KOPT-K1 (cell line): Measurements from ENCODE around the gene PRG2.

Source experiments
- H3K27ac ChIP-seq: fragments of 200-600 bp; sonication (generic); 2 replicates; pipeline ENCODE4 v1.5.1; 2016; ENCODE audit warnings: antibody characterized with exemption, mild to moderate bottlenecking, low read depth, low read length; ENCODE audit not compliant: poor library complexity, severe bottlenecking
- H3K36me3 ChIP-seq: fragments of 200-600 bp; sonication (generic); 2 replicates; pipeline ENCODE4 v1.5.1; 2017; ENCODE audit warnings: antibody characterized with exemption, mild to moderate bottlenecking, low read length, moderate library complexity; ENCODE audit not compliant: insufficient read depth
- H3K9me3 ChIP-seq: fragments of 200-600 bp; sonication (generic); 2 replicates; pipeline ENCODE4 v1.5.1; 2017; ENCODE audit warnings: antibody characterized with exemption, low read length, mild to moderate bottlenecking; ENCODE audit not compliant: insufficient read depth, poor library complexity, severe bottlenecking

PRG2 gene

DNA sequence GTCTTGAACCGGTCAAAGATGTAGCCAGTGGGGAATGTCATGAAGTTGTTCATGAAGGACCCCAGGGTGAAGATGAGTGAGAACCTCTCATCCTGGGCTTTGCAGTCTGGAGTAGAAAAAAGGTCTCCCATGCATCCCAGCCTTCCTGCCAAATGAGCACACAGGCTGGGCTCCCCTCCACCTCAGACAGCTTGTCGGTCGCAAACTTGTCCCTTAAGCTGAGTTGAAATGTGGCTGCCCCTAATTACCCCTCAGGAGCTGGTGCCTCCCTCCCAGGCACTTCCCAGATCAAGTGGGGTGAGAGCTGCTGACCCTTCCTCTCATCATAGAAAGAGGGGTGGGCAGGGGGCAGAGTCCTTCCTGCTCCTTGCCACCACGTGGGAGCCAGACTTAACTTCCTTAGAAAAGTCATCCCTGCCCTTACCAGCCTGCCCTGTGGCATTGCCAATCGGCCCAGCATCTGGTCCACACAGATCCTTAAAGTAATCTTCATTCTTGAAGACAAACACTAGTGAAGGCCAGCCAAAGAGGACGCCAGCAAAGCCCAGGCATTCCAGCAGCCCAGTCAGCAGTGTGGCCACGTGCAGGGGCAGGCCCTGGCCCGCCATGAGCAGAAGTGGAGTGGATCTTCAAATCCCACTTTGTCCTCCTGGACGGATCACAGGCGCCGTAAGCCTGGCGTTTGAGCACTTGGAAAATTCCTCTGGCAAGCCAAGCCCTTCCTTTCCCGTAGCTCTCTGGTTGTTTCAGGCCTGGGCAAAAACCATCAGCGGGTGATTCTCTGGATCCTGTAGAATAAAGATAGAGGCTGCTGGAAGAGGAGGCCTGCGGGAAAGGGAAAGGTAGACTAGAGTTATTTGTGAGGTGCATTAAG, 35.4 kb upstream of the PRG2 start:
- H3K27ac ChIP-seq: peak overlapping the region; percentile 89
- H3K36me3 ChIP-seq: peaks cover 46% of the 10 kb centered on the region
- H3K9me3 ChIP-seq: no peaks in the 10 kb centered on the region

DNA sequence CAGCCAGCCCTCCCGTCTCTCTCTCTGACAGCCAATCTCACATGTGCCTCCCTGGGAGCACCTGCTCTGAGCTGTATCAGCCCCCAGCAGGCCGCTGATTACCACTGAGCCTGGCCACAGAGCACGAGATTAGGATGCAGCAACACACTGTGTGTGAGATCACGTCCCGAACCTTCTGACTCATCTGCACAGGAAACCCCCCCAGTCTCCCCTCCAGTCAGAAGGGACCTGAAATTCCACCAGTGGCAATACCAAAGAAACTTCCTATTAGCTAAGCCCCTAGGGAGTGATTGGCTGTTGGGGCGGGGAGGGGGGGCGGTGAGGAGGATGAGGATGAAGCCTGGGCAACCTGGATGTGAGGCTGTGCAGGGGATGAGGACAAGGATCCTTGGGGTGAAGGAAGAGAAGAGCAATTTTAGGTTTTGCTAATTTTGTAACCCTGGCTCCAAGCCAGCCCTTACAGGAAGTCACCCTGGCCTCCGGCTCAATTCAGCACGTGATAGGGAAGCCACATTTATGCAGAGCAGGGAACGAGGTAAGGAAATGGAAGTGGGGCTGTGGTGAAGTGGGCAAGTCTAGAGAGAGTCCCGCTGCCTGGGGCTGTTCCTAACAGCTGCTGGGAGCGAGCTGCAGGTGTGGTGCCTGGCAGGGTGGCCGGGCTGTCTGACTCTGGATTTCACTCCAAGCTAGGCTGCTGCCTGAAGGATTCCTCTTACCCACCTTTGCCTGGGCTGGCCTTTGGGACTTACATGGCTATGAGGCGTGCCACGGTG, 34.5 kb upstream of the PRG2 start:
- Histone ChIP-seq H3K9me3 (no peaks in the 10 kb centered on the region), H3K27ac (peak overlapping the region; percentile 89), H3K36me3 (peaks cover 54% of the 10 kb centered on the region)

DNA sequence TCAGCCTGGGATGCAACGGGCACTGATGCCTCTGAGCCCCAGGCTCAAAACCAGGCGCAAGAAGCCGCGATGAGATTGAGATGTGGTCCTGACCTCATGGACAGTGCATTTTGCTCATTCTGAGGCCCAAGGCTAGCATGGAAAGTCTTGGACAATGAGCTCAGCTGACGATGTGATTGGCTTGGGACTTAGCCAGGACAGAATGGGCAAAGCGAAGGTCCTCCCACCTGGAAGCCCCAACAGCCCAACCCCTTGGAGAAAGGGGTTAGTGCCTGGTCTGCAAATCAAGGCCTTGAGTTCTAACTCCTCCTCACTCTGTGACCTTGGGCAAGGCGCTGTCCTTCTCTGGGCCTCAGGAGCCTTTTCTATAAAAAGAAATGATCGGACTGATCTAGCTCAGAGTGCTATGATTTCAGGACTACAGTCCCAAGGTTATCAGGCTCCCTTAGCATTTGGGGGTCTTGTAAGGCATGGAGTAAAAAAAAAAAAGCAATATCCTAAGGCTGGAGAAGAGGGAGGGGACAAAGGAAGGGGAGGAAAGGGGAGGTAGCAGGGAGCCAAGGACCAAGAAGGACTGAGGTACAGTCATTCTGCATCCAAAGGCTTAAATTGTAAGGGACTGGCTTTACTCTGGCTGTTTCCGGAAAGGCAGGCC, 33.8 kb upstream of the PRG2 start:
- H3K9me3 ChIP-seq: no peaks in the 10 kb centered on the region
- H3K36me3 ChIP-seq: peaks cover 61% of the 10 kb centered on the region
- H3K27ac ChIP-seq: peak overlapping the region; percentile 89

DNA sequence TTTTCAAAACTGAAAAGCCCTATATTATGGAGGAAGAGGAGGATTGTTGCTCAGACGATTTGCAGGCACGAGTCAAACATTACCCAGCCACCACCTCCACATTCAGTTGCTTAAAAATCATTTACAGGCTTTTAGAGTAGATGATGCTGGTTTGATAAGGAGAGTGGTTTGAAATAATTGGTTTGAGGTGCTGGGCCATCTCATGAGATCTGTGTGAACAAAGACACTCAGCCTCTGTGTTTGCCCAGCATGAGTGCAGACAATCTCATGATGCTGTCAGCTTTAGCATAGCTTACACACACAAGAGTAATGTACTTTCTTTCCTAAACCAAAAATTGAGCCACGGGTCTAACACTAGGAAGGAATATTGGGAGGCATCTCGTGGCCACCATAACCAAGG, 32.2 kb upstream of the PRG2 start:
- Histone ChIP-seq H3K27ac (peak overlapping the region; percentile 20), H3K9me3 (no peaks in the 10 kb centered on the region), H3K36me3 (peaks cover 77% of the 10 kb centered on the region)

DNA sequence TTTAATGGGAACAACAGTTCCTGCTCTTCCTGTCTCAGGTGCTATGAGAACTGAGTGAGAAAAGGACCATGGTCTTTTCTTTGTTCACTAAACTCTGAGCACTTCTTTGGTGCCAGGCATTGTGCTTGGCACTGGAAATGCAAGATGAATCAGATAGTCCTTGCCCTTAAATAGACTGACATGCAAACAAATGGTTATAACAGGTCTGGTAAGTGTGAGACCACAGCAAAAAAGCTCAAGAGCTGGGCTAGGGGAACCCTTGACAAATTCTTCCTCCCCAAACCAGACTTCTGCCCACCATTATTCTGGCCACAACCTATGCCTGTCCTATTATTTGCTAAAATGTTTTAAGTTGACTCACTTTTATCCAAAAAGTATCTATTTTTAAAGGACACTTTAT, 31.4 kb upstream of the PRG2 start:
- Histone ChIP-seq H3K9me3 (no peaks in the 10 kb centered on the region), H3K27ac (no peak overlapping the region), H3K36me3 (peaks cover 86% of the 10 kb centered on the region)

DNA sequence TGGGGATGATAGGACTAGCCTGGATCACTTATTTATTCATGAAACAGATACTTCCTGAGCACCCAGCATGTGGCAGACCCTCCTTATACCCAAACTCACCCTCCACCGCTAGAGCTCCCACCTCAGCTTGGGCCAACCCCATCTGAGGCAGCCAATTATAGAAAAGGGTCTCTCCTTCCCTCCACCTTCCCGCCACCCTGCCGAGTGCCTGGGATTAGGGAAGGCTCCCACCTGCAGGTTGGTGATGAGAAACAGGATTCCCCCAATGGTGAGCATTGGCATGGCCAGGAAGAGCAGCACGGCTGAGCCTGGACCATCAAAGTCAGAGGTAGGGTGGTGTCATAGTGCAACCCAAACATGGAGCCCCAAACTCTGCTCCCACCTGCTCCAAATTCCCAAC, 30.6 kb upstream of the PRG2 start:
- Histone ChIP-seq H3K9me3 (no peaks in the 10 kb centered on the region), H3K36me3 (peaks cover 92% of the 10 kb centered on the region), H3K27ac (no peak overlapping the region)

DNA sequence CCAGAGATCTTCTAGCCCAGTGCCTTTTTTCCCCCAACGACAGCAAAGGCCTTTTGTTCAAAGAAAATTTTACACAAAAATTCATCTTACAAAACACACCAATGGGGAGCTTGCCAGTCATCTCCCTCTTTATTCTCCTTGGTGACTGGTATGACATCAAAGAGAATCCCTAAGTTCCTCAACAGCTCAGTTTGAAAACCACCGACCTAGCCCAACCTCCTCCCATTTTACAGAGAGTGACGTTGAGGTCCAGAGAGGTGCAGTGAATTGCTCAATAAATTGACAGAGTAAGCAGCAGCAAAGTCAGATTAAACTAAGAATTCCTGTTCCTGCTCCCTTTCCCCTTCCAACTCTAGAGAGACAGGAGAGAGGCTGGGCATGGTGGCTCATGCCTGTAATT, 28.7 kb upstream of the PRG2 start:
- no peaks in the 10 kb centered on the region for H3K9me3 ChIP-seq
- peaks cover 100% of the 10 kb centered on the region for H3K36me3 ChIP-seq
- H3K27ac ChIP-seq: no peak overlapping the region

DNA sequence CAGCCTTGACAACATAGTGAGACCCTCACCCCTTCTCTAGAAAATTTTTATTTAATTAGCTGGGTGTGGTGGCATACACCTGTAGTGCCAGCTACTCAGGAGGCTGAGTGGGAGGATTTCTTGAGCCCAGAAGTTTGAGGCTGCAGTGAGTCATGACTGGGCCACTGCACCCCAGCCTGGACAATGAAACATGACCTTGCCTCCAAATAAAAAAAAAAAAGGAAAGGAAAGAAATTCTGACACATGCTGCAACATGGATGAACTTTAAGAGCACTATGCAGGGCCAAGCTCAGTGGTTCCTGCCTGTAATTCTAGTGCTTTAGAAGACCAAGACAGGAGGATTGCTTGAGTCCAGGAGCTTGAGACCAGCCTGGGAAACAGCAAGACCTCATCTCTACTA, 27.7 kb upstream of the PRG2 start:
- no peak overlapping the region for H3K27ac ChIP-seq
- no peaks in the 10 kb centered on the region for H3K9me3 ChIP-seq
- peaks cover 100% of the 10 kb centered on the region for H3K36me3 ChIP-seq

DNA sequence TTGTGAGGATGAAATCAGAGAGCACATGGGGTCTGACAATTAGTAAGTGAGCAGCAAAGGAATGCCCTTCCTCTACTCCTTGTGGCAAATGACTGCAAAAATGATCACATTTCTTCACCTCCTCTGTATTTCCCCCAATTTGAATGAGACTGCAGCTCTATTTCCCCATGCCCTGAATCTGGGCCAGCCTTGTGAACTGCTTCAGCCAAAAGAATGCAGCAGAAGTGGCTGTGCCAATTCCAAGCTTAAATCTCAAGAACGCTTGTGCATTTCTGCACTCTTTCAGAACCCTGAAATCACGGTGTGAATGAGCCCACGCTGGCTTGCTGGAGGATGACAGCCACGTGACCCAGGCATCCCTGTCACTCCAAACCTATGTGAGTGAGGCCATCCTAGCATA, 26.6 kb upstream of the PRG2 start:
- Histone ChIP-seq H3K9me3 (no peaks in the 10 kb centered on the region), H3K27ac (no peak overlapping the region), H3K36me3 (peaks cover 100% of the 10 kb centered on the region)

DNA sequence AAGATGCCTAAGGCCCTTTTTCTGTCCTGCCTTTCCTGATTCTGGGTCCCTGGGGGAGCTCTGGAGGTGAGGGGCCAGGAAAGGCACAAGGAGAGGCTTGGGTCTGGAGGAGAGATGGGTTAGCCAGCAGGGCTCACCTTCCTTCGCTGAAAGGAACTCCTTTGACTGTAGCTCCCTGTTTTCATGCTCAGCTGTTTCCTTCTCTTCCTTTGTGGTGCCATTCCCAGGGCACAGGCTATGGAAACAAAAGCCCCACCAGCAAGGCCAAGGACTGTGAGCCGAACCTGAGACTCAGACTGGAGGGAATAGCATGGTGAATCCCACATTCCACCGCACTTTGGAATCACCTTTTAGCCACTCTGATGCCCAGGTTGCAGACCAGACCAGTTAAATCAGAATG, 26.0 kb upstream of the PRG2 start:
- no peaks in the 10 kb centered on the region for H3K9me3 ChIP-seq
- H3K27ac ChIP-seq: no peak overlapping the region
- peaks cover 100% of the 10 kb centered on the region for H3K36me3 ChIP-seq

DNA sequence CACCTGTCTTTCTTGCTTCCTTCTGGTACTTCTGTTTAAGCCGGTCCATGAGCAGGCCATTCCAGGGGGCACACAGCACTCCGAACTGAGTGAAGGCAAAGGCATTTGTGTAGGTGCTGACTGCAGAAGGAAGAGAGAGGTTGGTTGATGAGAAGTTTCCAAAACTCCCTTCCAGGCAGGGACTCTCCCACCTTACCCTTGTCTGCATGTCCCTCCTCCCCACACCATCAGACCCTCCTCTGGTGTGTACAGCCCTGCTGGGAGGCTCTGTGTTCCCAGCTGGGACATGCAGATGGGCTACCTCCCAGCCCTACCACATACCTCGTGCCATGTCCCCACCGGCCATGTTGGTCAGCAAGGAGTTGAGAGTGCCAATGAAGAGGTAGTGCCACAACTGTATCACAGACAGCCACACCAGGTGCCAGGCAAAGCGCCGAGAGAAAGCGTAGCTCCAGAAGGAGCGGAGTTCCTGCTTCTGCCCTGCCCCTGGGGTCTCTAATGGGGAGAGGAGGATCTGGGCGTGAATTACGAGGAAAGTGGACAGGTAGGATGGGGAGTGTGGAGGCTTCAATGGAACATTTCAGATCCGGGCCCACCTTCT, 24.3 kb upstream of the PRG2 start:
- Histone ChIP-seq H3K27ac (no peak overlapping the region), H3K36me3 (peaks cover 100% of the 10 kb centered on the region), H3K9me3 (no peaks in the 10 kb centered on the region)

DNA sequence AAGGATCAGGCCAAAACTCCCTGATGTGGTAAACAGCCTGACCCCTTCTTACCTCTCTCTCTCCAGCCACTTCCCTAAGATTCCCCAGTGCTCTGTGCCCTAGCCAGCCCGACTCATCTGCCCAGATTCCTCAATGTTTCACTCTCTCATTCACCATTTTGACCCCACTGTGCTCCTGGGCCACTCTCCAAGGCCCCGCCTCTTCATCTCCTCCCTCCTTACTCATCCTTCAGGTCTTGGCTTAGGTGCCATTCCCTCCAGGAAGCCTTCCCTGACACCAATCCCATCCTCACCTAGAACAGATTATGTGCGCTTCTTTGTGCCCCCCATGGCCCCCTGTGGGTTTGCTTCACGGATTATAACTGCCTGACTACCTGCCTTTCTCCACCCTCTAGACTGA, 23.2 kb upstream of the PRG2 start:
- Histone ChIP-seq H3K27ac (no peak overlapping the region), H3K9me3 (no peaks in the 10 kb centered on the region), H3K36me3 (peaks cover 100% of the 10 kb centered on the region)

DNA sequence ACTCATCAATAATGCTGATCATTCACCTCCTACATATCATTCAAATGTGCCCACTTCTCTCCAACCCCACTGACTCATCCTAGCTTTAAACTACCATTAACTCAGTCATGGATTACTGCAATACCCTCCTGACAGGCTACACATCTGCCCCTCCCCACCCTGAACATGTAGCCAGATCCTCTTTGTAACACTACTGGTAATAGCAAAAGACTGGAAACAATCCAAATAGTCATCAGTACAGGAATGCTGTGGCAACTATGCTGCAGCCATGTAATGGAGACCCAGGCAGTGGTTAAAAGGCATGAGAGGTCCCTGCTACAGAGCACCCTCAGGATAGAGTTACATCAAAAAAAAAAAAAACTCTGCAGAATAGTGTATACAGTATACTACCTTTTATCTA, 19.8 kb upstream of the PRG2 start:
- H3K9me3 ChIP-seq: no peaks in the 10 kb centered on the region
- H3K36me3 ChIP-seq: peaks cover 100% of the 10 kb centered on the region
- H3K27ac ChIP-seq: no peak overlapping the region

DNA sequence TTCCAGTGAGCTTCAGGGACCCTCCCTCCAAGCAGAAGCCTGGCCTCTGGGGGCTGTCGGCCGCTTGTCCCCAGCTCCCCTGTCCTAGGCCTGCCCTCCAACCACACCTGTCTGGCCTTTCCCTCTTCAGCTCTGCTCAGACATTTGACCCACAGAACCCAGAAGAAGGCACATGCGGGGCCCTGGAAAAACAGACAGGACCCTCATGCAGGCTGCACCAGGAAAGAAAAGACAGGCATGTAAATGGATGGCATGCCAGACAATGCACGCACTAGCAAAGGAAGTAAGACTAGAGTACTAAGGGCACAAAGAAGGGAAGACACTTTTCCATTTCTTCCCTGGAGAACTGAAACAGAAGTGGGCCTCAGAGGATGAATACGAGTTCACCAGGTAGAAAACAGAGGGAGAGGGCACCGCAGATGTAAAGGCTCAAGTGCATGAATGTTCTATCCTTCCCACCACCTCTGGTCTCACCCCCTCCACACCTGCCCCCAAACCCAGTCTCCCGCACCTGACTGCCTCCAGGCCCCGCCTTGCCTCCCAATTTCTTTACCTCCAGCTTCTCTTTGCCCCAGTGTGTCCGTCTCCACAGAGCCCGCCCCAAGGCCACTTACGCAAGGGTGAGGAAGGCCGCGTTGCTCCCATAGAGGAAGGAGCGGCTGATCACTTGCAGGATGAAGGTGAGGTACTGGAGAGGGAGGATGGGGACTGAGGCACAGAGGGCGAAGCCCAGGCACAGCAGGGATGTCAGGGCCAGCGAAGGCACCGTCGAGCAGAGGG, 19.1 kb upstream of the PRG2 start:
- Histone ChIP-seq H3K9me3 (no peaks in the 10 kb centered on the region), H3K36me3 (peaks cover 99% of the 10 kb centered on the region), H3K27ac (no peak overlapping the region)
